CD4-positive, CD25-positive, alpha-beta regulatory T cell (primary cell): ENCODE data around the gene CEACAM8. TPM values are rescaled to one million over a fixed set of nuclear protein-coding genes. Genes with fewer than 3 reads are reported as not detected.
A peak's percentile ranks its signal among the peaks of the same experiment; 100 is the strongest.
"Not testable (repeated sequence)": the region's sequence is repeated elsewhere in the genome, so short reads cannot be mapped to it uniquely, and the experiment has no call there.

Experiments
- ATAC-seq, 2 donors: fragments of 150-1000 bp; cut with Tn5 transposase; one replicate each; pipeline ENCODE4 v1.10.0; 2021; ENCODE audit warnings: low read depth in 2 of 2, moderate number of reproducible peaks in 2 of 2, moderate library complexity in 1 of 2
- DNase-seq, 3 donors: peaks; one replicate each; pipeline versions ENCODE4 v3.0.0 to v3.0.0-alpha.2; 2012 to 2022; ENCODE audit warnings: mixed read lengths in 1 of 3
- H3K27ac ChIP-seq: one replicate; pipeline ENCODE4 v1.7.0; 2013; ENCODE audit warnings: mild to moderate bottlenecking, low read length; ENCODE audit not compliant: insufficient read depth, poor library complexity, severe bottlenecking
- H3K27me3 ChIP-seq: one replicate; pipeline ENCODE4 v1.7.0; 2013; ENCODE audit warnings: low read length; ENCODE audit not compliant: control insufficient read depth, insufficient read depth
- H3K36me3 ChIP-seq: one replicate; pipeline ENCODE4 v1.7.0; 2013; ENCODE audit warnings: mild to moderate bottlenecking, low read length, moderate library complexity; ENCODE audit not compliant: control insufficient read depth, insufficient read depth
- H3K4me1 ChIP-seq: 2 replicates; pipeline ENCODE4 v1.7.0; 2013; ENCODE audit warnings: mild to moderate bottlenecking, low read length; ENCODE audit not compliant: insufficient read depth, control insufficient read depth, poor library complexity, severe bottlenecking
- H3K4me3 ChIP-seq: one replicate; pipeline ENCODE4 v1.7.0; 2013; ENCODE audit warnings: low read depth, mild to moderate bottlenecking, low read length, moderate library complexity
- H3K9me3 ChIP-seq, 2 experiments: 1 replicate in 1 of 2; 2 replicates in 1 of 2; pipeline ENCODE4 v1.7.0; 2013; ENCODE audit warnings: low read length in 2 of 2, mild to moderate bottlenecking in 1 of 2, moderate library complexity in 1 of 2; ENCODE audit not compliant: control insufficient read depth in 2 of 2
- H3K27ac Mint-ChIP-seq, 3 donors: one replicate each; pipeline ENCODE4 v1.8.0; 2020 to 2022; ENCODE audit warnings: mild to moderate bottlenecking in 3 of 3, mixed read lengths in 3 of 3, moderate library complexity in 2 of 3
- H3K27me3 Mint-ChIP-seq: one replicate; pipeline ENCODE4 v1.8.0; 2022; ENCODE audit warnings: mild to moderate bottlenecking, mixed read lengths
- H3K36me3 Mint-ChIP-seq: one replicate; pipeline ENCODE4 v1.8.0; 2020; ENCODE audit warnings: mixed read lengths
- H3K4me1 Mint-ChIP-seq, 4 donors: one replicate each; pipeline ENCODE4 v1.8.0; 2020 to 2022; ENCODE audit warnings: mixed read lengths in 4 of 4, mild to moderate bottlenecking in 1 of 4
- H3K4me3 Mint-ChIP-seq, 4 donors: one replicate each; pipeline ENCODE4 v1.8.0; 2020 to 2022; ENCODE audit warnings: mild to moderate bottlenecking in 4 of 4, mixed read lengths in 4 of 4, moderate library complexity in 3 of 4
- H3K9me3 Mint-ChIP-seq, 7 donors: one replicate each; pipeline ENCODE4 v1.8.0; 2020 to 2022; ENCODE audit warnings: mixed read lengths in 7 of 7, mild to moderate bottlenecking in 3 of 7, moderate library complexity in 2 of 7
- polyA plus RNA-seq, 4 donors: library from polyadenylated mRNA; unstranded; fragments of 300-500 nt; fragmentation: Illumina TruSeq; gene quantifications; one replicate each; pipeline ENCODE4 v1.2.3, GENCODE V29; 2021
- total RNA-seq: library from RNA; stranded (reverse); gene quantifications from one replicate; pipeline ENCODE4 v1.2.3, GENCODE V29; 2022

The CEACAM8 gene
- total RNA-seq, result not detected
- polyA plus RNA-seq, result not detected

DNA sequence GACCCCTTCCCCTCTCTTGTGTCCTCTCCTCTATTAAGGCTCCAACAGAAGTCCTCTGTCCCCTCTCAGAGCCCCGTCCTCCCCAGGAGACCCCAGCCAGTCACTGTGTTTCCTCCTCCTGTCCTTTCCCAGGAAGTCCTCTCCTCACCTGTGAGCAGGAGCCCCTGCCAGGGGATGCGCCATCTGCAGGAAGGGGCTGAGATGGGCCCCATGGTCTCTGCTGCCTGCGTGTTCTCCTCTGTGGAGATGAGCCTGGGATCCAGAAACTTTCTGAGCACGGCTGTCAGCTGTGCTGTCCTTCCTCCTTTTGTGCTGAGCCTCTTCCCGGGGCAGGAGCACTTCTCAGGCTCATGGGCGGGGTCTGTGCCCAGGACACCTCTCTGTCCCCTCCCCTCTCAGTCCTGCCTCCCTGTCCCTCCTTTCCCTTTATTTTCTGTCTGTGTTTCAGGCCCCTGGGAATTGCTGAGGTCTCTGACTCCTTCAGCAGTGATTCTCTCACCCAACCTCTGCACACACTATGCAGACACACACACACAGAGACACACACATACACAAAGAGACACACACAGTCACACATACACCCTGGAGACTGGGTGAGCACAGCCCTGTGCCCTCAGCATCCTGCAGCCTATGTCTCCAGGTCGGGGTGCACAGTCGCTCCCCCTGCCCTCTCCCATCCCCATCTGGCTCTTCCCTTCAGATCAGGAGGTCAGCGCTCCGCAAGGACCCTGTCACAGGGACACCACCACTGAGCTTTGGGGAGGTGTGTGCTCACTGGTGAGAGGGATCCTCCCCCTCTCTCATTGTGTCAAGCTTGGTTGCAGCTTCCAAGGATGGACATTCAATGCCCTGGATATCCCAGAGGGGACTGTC is at the start of gene CEACAM8:
Gene CEACAM8, minus strand, starts transcription at position 308 of the 873 bp plus-strand sequence. Its CDS starts 96 bp downstream, at position 212.
- no peaks in the 10 kb centered on the region for H3K36me3 Mint-ChIP-seq
- DNase-seq (no peak), ATAC-seq (no peak)
- H3K4me3 ChIP-seq, result no peak within 1 kb of the TSS
- peaks cover 0 to 2% (median 0%) of the 10 kb centered on the region in 7 donors for H3K9me3 Mint-ChIP-seq
- H3K4me1 Mint-ChIP-seq, result peaks cover 0 to 8% (median 2%) of the 10 kb centered on the region in 4 donors
- peaks cover 35% of the 10 kb centered on the region for H3K27me3 Mint-ChIP-seq
- H3K4me3 Mint-ChIP-seq, result no peak within 1 kb of the TSS
- H3K36me3 ChIP-seq, result no peaks in the 10 kb centered on the region
- H3K4me1 ChIP-seq, result no peaks in the 10 kb centered on the region
- H3K27ac ChIP-seq, result no peak within 1 kb of the TSS
- no peak within 1 kb of the TSS for H3K27ac Mint-ChIP-seq
- no peaks in the 10 kb centered on the region for H3K27me3 ChIP-seq
- H3K9me3 ChIP-seq, result no peaks in the 10 kb centered on the region

DNA sequence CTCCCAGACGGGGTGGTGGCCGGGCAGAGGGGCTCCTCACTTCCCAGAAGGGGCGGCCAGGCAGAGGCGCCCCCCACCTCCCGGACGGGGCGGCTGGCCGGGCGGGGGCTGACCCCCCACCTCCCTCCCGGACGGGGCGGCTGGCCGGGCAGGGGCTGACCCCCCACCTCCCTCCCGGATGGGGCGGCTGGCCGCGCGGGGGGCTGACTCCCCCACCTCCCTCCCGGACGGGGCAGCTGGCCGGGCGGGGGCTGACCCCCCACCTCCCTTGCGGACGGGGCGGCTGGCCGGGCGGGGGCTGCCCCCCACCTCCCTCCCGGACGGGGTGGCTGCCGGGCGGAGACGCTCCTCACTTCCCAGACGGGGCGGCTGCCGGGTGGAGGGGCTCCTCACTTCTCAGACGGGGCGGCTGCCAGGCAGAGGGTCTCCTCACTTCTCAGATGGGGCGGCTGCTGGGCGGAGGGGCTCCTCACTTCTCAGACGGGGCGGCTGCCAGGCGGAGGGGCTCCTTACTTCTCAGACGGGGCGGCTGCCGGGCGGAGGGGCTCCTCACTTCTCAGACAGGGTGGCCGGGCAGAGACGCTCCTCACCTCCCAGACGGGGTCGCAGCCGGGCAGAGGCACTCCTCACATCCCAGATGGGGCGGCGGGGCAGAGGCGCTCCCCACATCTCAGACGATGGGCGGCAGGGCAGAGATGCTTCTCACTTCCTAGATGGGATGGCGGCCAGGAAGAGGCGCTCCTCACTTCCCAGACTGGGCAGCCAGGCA is 44.8 kb upstream of the CEACAM8 start:
- not testable (repeated sequence) for ATAC-seq, H3K4me1 ChIP-seq, H3K4me3 Mint-ChIP-seq, H3K27ac ChIP-seq, H3K9me3 ChIP-seq, H3K36me3 Mint-ChIP-seq, DNase-seq, H3K27ac Mint-ChIP-seq, H3K36me3 ChIP-seq, H3K27me3 ChIP-seq, H3K4me1 Mint-ChIP-seq, H3K9me3 Mint-ChIP-seq, H3K4me3 ChIP-seq
- peaks cover 28% of the 10 kb centered on the region for H3K27me3 Mint-ChIP-seq

DNA sequence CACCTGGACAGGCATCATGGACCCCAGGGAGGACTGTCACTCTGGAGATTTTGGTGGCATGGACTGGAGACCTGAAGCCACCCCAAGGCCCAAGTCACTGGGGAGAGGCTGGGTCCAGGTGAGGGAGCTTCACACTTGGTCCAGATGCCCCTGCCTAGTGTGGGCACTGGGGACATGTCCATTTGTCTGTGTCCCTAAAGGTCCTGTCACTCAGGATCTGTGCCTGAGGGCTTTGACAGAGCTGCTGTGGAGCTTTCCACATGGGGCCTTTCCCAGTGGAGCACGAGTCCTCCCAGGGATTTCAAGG is 40.5 kb upstream of the CEACAM8 start:
- Histone ChIP-seq H3K36me3 (no peaks in the 10 kb centered on the region), H3K27ac (no peak overlapping the region), H3K4me3 (no peak overlapping the region), H3K4me1 (no peaks in the 10 kb centered on the region), H3K9me3 (no peaks in the 10 kb centered on the region), H3K27me3 (peaks cover 2% of the 10 kb centered on the region)
- H3K27ac Mint-ChIP-seq, result no peak overlapping the region
- ATAC-seq (no peak), DNase-seq (no peak)
- no peaks in the 10 kb centered on the region for H3K36me3 Mint-ChIP-seq
- H3K27me3 Mint-ChIP-seq, result peaks cover 13% of the 10 kb centered on the region
- H3K4me1 Mint-ChIP-seq, result peaks cover 0 to 2% (median 0%) of the 10 kb centered on the region in 4 donors
- H3K9me3 Mint-ChIP-seq, result peaks cover 0 to 2% (median 0%) of the 10 kb centered on the region in 7 donors
- H3K4me3 Mint-ChIP-seq, result no peak overlapping the region

DNA sequence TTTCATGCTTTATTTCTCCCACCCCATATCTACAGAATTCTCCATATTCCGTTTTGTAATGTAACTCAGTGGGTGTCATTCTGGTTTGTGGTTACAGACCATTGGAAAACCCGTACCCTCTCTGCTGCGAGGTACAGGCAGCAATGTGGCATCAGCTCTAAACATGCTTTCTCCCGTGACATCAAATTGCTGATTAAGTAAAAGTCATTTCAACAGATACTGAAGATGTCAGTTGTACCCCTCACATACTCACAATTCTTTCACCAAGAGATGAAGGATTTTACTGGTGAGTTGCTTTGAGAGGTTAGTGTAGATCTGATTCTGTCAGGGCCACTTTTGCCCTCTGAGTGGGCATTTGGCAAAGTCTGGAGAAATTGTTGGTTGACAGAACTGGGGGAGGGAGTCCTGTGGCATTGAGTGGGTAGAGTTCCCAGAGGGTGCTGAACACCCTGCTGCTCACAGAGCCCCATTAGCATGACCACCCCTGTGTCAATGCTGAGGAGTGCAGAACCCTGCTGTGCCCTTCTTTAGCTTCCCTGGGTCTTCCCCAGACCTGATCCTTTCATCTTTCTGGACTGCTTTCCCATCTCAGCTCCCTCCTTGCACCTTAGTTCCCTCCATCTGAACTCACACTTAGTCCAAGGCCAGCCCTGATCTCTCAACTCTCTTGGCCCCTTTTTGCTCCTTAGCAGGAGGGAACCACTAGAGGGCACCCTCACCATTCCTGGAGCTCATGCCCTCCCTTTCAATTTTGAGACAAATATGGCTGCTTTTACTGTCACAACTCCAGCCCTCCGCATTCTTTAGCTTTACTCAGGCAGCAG is 39.9 kb upstream of the CEACAM8 start:
- peak; percentile 3 to 45 (median 4) for DNase-seq
- no peak for ATAC-seq
- Mint-ChIP-seq H3K4me3 (no peak overlapping the region), H3K27me3 (peaks cover 12% of the 10 kb centered on the region), H3K4me1 (peaks cover 0 to 4% (median 0%) of the 10 kb centered on the region in 4 donors), H3K36me3 (peaks cover 2% of the 10 kb centered on the region), H3K9me3 (peaks cover 0 to 2% (median 0%) of the 10 kb centered on the region in 7 donors), H3K27ac (no peak overlapping the region)
- H3K36me3 ChIP-seq, result no peaks in the 10 kb centered on the region
- H3K4me3 ChIP-seq, result no peak overlapping the region
- H3K27ac ChIP-seq, result no peak overlapping the region
- peaks cover 2% of the 10 kb centered on the region for H3K27me3 ChIP-seq
- H3K9me3 ChIP-seq, result no peaks in the 10 kb centered on the region
- no peaks in the 10 kb centered on the region for H3K4me1 ChIP-seq

DNA sequence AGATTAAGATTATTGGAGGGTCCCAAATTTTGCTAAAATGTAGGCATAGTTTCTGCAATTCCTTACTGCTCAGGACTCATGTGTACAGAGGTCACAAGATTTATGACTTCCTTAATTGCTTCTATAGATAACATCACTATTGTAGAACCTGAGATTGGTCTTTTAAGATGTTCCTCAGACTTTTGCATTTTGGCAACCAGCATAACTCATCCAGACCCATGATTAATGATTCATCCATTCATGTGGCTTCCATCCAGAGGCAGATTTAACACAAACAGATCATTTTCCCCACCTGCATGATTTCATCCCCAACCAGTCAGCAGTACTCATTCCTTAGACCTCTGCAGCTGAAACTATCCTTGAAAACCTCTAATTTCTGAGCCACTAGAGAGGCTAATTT is 34.5 kb upstream of the CEACAM8 start:
- Histone ChIP-seq H3K4me1 (no peaks in the 10 kb centered on the region), H3K27ac (no peak overlapping the region), H3K9me3 (no peaks in the 10 kb centered on the region), H3K4me3 (no peak overlapping the region), H3K36me3 (no peaks in the 10 kb centered on the region), H3K27me3 (no peaks in the 10 kb centered on the region)
- ATAC-seq, result no peak
- DNase-seq, result no peak
- Mint-ChIP-seq H3K4me1 (peaks cover 5 to 12% (median 10%) of the 10 kb centered on the region in 4 donors), H3K9me3 (peaks cover 0 to 4% (median 2%) of the 10 kb centered on the region in 7 donors), H3K36me3 (peaks cover 3% of the 10 kb centered on the region), H3K27ac (peak overlapping the region in 1 of 3 donors; percentile 24), H3K27me3 (no peaks in the 10 kb centered on the region), H3K4me3 (no peak overlapping the region)

DNA sequence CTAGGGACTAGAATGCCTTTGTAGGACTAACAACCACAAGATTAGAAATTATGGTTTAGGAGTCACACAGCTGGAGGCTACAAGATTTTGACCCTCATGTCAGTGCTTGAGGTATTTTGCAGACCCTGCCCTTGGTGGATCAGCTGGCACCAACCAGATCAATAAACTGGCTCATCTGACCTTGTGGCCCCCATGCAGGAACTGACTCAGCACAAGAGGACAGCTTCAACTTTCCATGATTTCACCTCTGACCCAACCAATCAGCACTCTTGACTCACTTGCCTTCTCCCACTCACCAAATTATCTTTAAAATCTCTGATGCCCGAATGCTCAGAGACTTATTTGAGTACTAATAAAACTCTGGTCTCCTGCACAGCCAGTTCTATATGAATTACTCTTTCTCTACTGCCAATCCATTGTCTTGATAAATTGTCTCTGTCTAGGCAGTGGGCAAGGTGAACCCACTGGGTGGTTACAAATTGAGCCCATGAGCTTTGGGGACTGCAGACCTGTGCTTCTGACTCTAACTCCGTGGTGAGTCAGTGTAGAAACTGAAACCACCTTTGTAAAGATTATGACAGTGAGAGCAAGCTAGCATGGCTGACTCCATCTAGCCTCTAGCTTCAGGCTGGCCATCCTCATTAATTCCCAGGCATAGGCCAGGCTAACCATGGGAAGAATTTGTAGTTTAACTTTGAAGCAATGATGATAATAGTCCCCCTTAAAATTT is 33.9 kb upstream of the CEACAM8 start:
- no peak overlapping the region for H3K4me3 ChIP-seq
- Mint-ChIP-seq H3K27me3 (no peaks in the 10 kb centered on the region), H3K36me3 (peaks cover 3% of the 10 kb centered on the region), H3K4me1 (peaks cover 5 to 12% (median 10%) of the 10 kb centered on the region in 4 donors), H3K9me3 (peaks cover 0 to 4% (median 2%) of the 10 kb centered on the region in 7 donors), H3K27ac (peak overlapping the region; percentile 24 to 28 (median 26)), H3K4me3 (peak overlapping the region in 1 of 4 donors; percentile 27)
- no peak overlapping the region for H3K27ac ChIP-seq
- ATAC-seq, result peak in 1 of 2 donors; percentile 46
- H3K4me1 ChIP-seq, result no peaks in the 10 kb centered on the region
- no peaks in the 10 kb centered on the region for H3K9me3 ChIP-seq
- H3K27me3 ChIP-seq, result no peaks in the 10 kb centered on the region
- DNase-seq, result peak in 1 of 3 donors; percentile 52
- H3K36me3 ChIP-seq, result no peaks in the 10 kb centered on the region

DNA sequence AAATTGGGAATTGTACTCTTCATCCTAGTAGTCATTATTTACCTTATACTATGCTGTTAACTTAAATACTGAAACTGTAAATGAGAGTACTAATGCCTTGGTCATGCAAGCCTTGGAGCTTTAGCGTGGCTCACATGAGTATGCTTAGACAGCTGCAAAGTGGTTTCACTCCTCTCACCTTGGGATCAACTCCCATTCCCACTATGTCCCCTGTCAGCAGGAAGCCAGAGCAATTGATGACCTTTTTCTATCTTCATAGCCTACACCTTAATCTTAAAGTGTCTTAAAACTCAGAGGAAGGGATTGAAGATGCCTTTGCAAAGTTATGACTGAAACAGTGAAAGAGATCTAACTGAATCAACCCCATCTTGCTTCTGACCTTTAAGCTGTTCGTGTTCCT is 33.2 kb upstream of the CEACAM8 start:
- peaks cover 5 to 12% (median 10%) of the 10 kb centered on the region in 4 donors for H3K4me1 Mint-ChIP-seq
- Histone ChIP-seq H3K27ac (no peak overlapping the region), H3K27me3 (peaks cover 3% of the 10 kb centered on the region), H3K4me1 (no peaks in the 10 kb centered on the region), H3K9me3 (no peaks in the 10 kb centered on the region), H3K4me3 (no peak overlapping the region), H3K36me3 (no peaks in the 10 kb centered on the region)
- no peak overlapping the region for H3K27ac Mint-ChIP-seq
- DNase-seq (peak in 1 of 3 donors; percentile 13), ATAC-seq (no peak)
- H3K4me3 Mint-ChIP-seq, result no peak overlapping the region
- H3K9me3 Mint-ChIP-seq, result peaks cover 0 to 4% (median 2%) of the 10 kb centered on the region in 7 donors
- H3K36me3 Mint-ChIP-seq, result peaks cover 3% of the 10 kb centered on the region
- H3K27me3 Mint-ChIP-seq, result no peaks in the 10 kb centered on the region
